Measurements from ENCODE around the gene TMEM273. TPM values are rescaled to one million over a fixed set of nuclear protein-coding genes. Genes with fewer than 3 reads are reported as not detected.

Gene TMEM273
- total and polyA plus RNA-seq, 7 donors, result 5.4 to 17.8 (median 11.0) TPM

- Histone ChIP-seq H3K27ac (no peak overlapping the region), H3K27me3 (no peaks in the 10 kb centered on the region), H3K4me3 (no peak overlapping the region), H3K4me1 (no peaks in the 10 kb centered on the region), H3K9me3 (no peaks in the 10 kb centered on the region), H3K36me3 (no peaks in the 10 kb centered on the region)
- DNase-seq, result no peak
- TF ChIP-seq EP300 (IDR thresholded peaks at IDR 0.05) (no peak), CTCF (IDR thresholded peaks at IDR 0.05) (no peak), POLR2AphosphoS5 (IDR thresholded peaks at IDR 0.05) (no peak), POLR2A (IDR thresholded peaks at IDR 0.05) (no peak)
- intact Hi-C loops (cut with DNase I), result no loop called here
- WGBS, 2 donors, result 61 to 82% methylated on average over 4 of the region's 4 CpGs
Measured at GRCh38 chr10:49153115-49153514, 35.1 kb downstream of the TMEM273 start.

GRCh38 chr10:49152663-49153062, 35.5 kb downstream of the TMEM273 start:
- TF ChIP-seq POLR2A (IDR thresholded peaks at IDR 0.05), result no peak
- TF ChIP-seq CTCF (IDR thresholded peaks at IDR 0.05), result no peak
- TF ChIP-seq EP300 (IDR thresholded peaks at IDR 0.05), result no peak
- TF ChIP-seq POLR2AphosphoS5 (IDR thresholded peaks at IDR 0.05), result no peak
- Histone ChIP-seq H3K36me3 (no peaks in the 10 kb centered on the region), H3K27me3 (no peaks in the 10 kb centered on the region), H3K9me3 (peaks cover 0 to 1% (median 0%) of the 10 kb centered on the region in 4 donors), H3K4me3 (no peak overlapping the region), H3K27ac (no peak overlapping the region), H3K4me1 (no peaks in the 10 kb centered on the region)
- no peak for DNase-seq
- intact Hi-C loops (cut with DNase I), result no loop called here
- 83 to 84% methylated on average over 4 of the region's 4 CpGs for WGBS, 2 donors

- no peak for TF ChIP-seq CTCF (IDR thresholded peaks at IDR 0.05)
- no peak for TF ChIP-seq EP300 (IDR thresholded peaks at IDR 0.05)
- TF ChIP-seq POLR2AphosphoS5 (IDR thresholded peaks at IDR 0.05), result no peak
- no peak for TF ChIP-seq POLR2A (IDR thresholded peaks at IDR 0.05)
- Histone ChIP-seq H3K27me3 (no peaks in the 10 kb centered on the region), H3K9me3 (peaks cover 0 to 3% (median 0%) of the 10 kb centered on the region in 4 donors), H3K4me1 (no peaks in the 10 kb centered on the region), H3K4me3 (no peak overlapping the region), H3K36me3 (no peaks in the 10 kb centered on the region), H3K27ac (no peak overlapping the region)
- whole genome bisulfite sequencing, 2 donors, result 79 to 88% methylated on average over 4 of the region's 4 CpGs
- no peak for DNase-seq
- intact Hi-C loops (cut with DNase I), result no loop called here
Measured at GRCh38 chr10:49152037-49152436, 36.2 kb downstream of the TMEM273 start.

GRCh38 chr10:49151481-49151880, 36.7 kb downstream of the TMEM273 start:
- 76 to 88% methylated on average over 1 of the region's 1 CpG for WGBS, 2 donors

More at GRCh38 chr10:49151481-49151880, 36.7 kb downstream of the TMEM273 start:
- DNase-seq, result no peak
- Histone ChIP-seq H3K36me3 (no peaks in the 10 kb centered on the region), H3K27ac (no peak overlapping the region), H3K4me1 (no peaks in the 10 kb centered on the region), H3K9me3 (peaks cover 0 to 3% (median 0%) of the 10 kb centered on the region in 4 donors), H3K27me3 (no peaks in the 10 kb centered on the region), H3K4me3 (no peak overlapping the region)
- intact Hi-C loops (cut with DNase I), result no loop called here
- TF ChIP-seq POLR2AphosphoS5 (IDR thresholded peaks at IDR 0.05) (no peak), POLR2A (IDR thresholded peaks at IDR 0.05) (no peak), EP300 (IDR thresholded peaks at IDR 0.05) (no peak), CTCF (IDR thresholded peaks at IDR 0.05) (no peak)

Measured in sigmoid colon (tissue), 7 donors.